NB4 (cell line): ENCODE measurements around the gene KRTAP12-4.

Experiments
- DNase-seq: peaks from one replicate; pipeline ENCODE4 v3.0.0; 2010; ENCODE audit warnings: low read depth
- H3K4me3 ChIP-seq: one replicate; pipeline ENCODE4 v1.5.1; 2011; ENCODE audit warnings: mild to moderate bottlenecking, low read depth, low read length, moderate library complexity
- CTCF ChIP-seq: IDR thresholded peaks from one replicate; pipeline ENCODE4 v1.5.1; 2012; ENCODE audit warnings: low read depth, low read length
- MAX ChIP-seq: IDR thresholded peaks from 2 replicates; pipeline ENCODE4 v1.6.1; 2011; ENCODE audit warnings: low read depth, low read length
- MYC ChIP-seq: IDR thresholded peaks from 2 replicates; pipeline ENCODE4 v1.6.1; 2011; ENCODE audit warnings: low read depth, low read length
- POLR2A ChIP-seq: IDR thresholded peaks from 2 replicates; pipeline ENCODE4 v1.6.1; 2011; ENCODE audit warnings: mild to moderate bottlenecking; ENCODE audit not compliant: insufficient read length; ENCODE audit errors: extremely low read depth

The KRTAP12-4 gene

GRCh38 chr21:44654576-44655175 lies at the start of gene KRTAP12-4:
Gene KRTAP12-4, minus strand, starts transcription at chr21:44654659. Its CDS starts 45 bp downstream, at chr21:44654614.
- DNase-seq, result no peak
- TF ChIP-seq CTCF, result no peak
- TF ChIP-seq POLR2A, result no peak
- no peak for TF ChIP-seq MAX
- no peak for TF ChIP-seq MYC
- H3K4me3 ChIP-seq, result no peak within 1 kb of the TSS

- TF ChIP-seq CTCF (no peak), MYC (no peak), MAX (no peak), POLR2A (no peak)
- H3K4me3 ChIP-seq, result no peak overlapping the region
- DNase-seq, result no peak
Measured at GRCh38 chr21:44703731-44704635, 49.5 kb upstream of the KRTAP12-4 start.

- no peak overlapping the region for H3K4me3 ChIP-seq
- TF ChIP-seq CTCF, result no peak
- no peak for TF ChIP-seq POLR2A
- no peak for TF ChIP-seq MYC
- no peak for TF ChIP-seq MAX
- no peak for DNase-seq
Measured at GRCh38 chr21:44702973-44703730, 48.7 kb upstream of the KRTAP12-4 start.

GRCh38 chr21:44702111-44702972 lies 47.9 kb upstream of the KRTAP12-4 start:
- no peak overlapping the region for H3K4me3 ChIP-seq
- no peak for TF ChIP-seq MAX
- no peak for DNase-seq

GRCh38 chr21:44701541-44701940 lies 47.1 kb upstream of the KRTAP12-4 start:
- no peak for DNase-seq
- no peak overlapping the region for H3K4me3 ChIP-seq
- TF ChIP-seq MAX (no peak), CTCF (no peak), POLR2A (no peak), MYC (no peak)
